ENCODE measurements around the gene PDE4A. TPM values are rescaled to one million over a fixed set of nuclear protein-coding genes. Genes with fewer than 3 reads are reported as not detected.

PDE4A gene
- total and polyA plus RNA-seq, 2 of the 8 experiments (the other 6 are each of a cell fraction or from before 2014, with no cell fraction given) = 2.0 to 4.4 TPM

GRCh38 chr19:10390652-10391286 is 29.6 kb upstream of the PDE4A start (continued):
- TF ChIP-seq, protein P1, sequence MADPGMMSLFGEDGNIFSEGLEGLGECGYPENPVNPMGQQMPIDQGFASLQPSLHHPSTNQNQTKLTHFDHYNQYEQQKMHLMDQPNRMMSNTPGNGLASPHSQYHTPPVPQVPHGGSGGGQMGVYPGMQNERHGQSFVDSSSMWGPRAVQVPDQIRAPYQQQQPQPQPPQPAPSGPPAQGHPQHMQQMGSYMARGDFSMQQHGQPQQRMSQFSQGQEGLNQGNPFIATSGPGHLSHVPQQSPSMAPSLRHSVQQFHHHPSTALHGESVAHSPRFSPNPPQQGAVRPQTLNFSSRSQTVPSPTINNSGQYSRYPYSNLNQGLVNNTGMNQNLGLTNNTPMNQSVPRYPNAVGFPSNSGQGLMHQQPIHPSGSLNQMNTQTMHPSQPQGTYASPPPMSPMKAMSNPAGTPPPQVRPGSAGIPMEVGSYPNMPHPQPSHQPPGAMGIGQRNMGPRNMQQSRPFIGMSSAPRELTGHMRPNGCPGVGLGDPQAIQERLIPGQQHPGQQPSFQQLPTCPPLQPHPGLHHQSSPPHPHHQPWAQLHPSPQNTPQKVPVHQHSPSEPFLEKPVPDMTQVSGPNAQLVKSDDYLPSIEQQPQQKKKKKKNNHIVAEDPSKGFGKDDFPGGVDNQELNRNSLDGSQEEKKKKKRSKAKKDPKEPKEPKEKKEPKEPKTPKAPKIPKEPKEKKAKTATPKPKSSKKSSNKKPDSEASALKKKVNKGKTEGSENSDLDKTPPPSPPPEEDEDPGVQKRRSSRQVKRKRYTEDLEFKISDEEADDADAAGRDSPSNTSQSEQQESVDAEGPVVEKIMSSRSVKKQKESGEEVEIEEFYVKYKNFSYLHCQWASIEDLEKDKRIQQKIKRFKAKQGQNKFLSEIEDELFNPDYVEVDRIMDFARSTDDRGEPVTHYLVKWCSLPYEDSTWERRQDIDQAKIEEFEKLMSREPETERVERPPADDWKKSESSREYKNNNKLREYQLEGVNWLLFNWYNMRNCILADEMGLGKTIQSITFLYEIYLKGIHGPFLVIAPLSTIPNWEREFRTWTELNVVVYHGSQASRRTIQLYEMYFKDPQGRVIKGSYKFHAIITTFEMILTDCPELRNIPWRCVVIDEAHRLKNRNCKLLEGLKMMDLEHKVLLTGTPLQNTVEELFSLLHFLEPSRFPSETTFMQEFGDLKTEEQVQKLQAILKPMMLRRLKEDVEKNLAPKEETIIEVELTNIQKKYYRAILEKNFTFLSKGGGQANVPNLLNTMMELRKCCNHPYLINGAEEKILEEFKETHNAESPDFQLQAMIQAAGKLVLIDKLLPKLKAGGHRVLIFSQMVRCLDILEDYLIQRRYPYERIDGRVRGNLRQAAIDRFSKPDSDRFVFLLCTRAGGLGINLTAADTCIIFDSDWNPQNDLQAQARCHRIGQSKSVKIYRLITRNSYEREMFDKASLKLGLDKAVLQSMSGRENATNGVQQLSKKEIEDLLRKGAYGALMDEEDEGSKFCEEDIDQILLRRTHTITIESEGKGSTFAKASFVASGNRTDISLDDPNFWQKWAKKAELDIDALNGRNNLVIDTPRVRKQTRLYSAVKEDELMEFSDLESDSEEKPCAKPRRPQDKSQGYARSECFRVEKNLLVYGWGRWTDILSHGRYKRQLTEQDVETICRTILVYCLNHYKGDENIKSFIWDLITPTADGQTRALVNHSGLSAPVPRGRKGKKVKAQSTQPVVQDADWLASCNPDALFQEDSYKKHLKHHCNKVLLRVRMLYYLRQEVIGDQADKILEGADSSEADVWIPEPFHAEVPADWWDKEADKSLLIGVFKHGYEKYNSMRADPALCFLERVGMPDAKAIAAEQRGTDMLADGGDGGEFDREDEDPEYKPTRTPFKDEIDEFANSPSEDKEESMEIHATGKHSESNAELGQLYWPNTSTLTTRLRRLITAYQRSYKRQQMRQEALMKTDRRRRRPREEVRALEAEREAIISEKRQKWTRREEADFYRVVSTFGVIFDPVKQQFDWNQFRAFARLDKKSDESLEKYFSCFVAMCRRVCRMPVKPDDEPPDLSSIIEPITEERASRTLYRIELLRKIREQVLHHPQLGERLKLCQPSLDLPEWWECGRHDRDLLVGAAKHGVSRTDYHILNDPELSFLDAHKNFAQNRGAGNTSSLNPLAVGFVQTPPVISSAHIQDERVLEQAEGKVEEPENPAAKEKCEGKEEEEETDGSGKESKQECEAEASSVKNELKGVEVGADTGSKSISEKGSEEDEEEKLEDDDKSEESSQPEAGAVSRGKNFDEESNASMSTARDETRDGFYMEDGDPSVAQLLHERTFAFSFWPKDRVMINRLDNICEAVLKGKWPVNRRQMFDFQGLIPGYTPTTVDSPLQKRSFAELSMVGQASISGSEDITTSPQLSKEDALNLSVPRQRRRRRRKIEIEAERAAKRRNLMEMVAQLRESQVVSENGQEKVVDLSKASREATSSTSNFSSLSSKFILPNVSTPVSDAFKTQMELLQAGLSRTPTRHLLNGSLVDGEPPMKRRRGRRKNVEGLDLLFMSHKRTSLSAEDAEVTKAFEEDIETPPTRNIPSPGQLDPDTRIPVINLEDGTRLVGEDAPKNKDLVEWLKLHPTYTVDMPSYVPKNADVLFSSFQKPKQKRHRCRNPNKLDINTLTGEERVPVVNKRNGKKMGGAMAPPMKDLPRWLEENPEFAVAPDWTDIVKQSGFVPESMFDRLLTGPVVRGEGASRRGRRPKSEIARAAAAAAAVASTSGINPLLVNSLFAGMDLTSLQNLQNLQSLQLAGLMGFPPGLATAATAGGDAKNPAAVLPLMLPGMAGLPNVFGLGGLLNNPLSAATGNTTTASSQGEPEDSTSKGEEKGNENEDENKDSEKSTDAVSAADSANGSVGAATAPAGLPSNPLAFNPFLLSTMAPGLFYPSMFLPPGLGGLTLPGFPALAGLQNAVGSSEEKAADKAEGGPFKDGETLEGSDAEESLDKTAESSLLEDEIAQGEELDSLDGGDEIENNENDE (IDR thresholded peaks at IDR 0.05; ENCODE audit: insufficient replicate concordance, low read length) = no peak
- TF ChIP-seq USF2 (IDR thresholded peaks at IDR 0.05; ENCODE audit: low read length) (no peak), EGR1 (IDR thresholded peaks at IDR 0.05; ENCODE audit: borderline replicate concordance, low read depth, low read length) (no peak), CBX8 (IDR thresholded peaks at IDR 0.05; ENCODE audit: borderline replicate concordance, low read depth, low read length) (no peak), SRF (IDR thresholded peaks at IDR 0.05; ENCODE audit: low read depth, low read length) (no peak)

Data from H1 (cell line).